GM12878 (cell line): ENCODE results near the gene RHOT1. TPM values are rescaled to one million over a fixed set of nuclear protein-coding genes. Genes with fewer than 3 reads are reported as not detected.
A peak's percentile ranks its signal among the peaks of the same experiment; 100 is the strongest.
"Not testable (repeated sequence)": the region's sequence is repeated elsewhere in the genome, so short reads cannot be mapped to it uniquely, and the experiment has no call there.

Experiments
- ATAC-seq: fragments of 200-7000 bp; cut with Tn5 transposase; 3 replicates; pipeline ENCODE4 v1.9.1; 2020; ENCODE audit warnings: mild to moderate bottlenecking, moderate library complexity
- BruUV-seq: library from RNA; stranded (reverse); fragments of 400-500 nt; replicated peaks from 2 replicates; lab custom pipeline; 2021; lab: Mats Ljungman, UMichigan
- CTCF ChIA-PET: fragments of 300-600 bp; sonication (Branson Sonifier 250); formaldehyde crosslinking; extraction: SDS; loops from one replicate; lab custom pipeline; 2021; ENCODE audit warnings: inconsistent platforms; lab: Yijun Ruan, JAX
- POLR2A ChIA-PET: fragments of 350-600 bp; formaldehyde crosslinking; extraction: SDS; loops from one replicate; lab custom pipeline; 2021; ENCODE audit warnings: inconsistent platforms; lab: Charles Lee
- RAD21 ChIA-PET: fragments of 300-600 bp; sonication (Branson Sonifier 250); formaldehyde crosslinking; loops from one replicate; lab custom pipeline; 2023; ENCODE audit warnings: antibody characterized with exemption; ENCODE audit not compliant: unreplicated experiment; lab: Charles Lee
- SMC1A ChIA-PET: fragments of 300-600 bp; sonication (Branson Sonifier 250); formaldehyde crosslinking; loops from one replicate; lab custom pipeline; 2023; ENCODE audit not compliant: unreplicated experiment, uncharacterized antibody; lab: Charles Lee
- DNase-seq: peaks from one replicate; pipeline ENCODE4 v3.0.0-alpha.2; 2011; ENCODE audit warnings: low read depth, low spot score
- FAIRE-seq: peaks from 3 replicates; lab custom pipeline; 2011; peaks lifted over from hg19 to GRCh38; lab: Jason Lieb, UNC
- H2AFZ ChIP-seq: 2 replicates; pipeline ENCODE4 v1.6.0; 2011; ENCODE audit warnings: low read depth, low read length, control low read depth; ENCODE audit not compliant: control insufficient read depth
- H3K27ac ChIP-seq: 2 replicates; pipeline ENCODE4 v1.5.1; 2011; ENCODE audit warnings: control low read depth; ENCODE audit not compliant: control insufficient read depth, insufficient read depth
- H3K27me3 ChIP-seq, 2 experiments: replicated peaks in 1 of 2; 2 replicates each; pipeline versions ENCODE4 v1.6.0 to v1.6.1; 2011; ENCODE audit warnings: low read length in 1 of 2; ENCODE audit not compliant: control insufficient read depth in 2 of 2, insufficient read depth in 2 of 2
- H3K36me3 ChIP-seq, 2 experiments: 2 replicates each; pipeline ENCODE4 v1.5.1; 2011; ENCODE audit warnings: low read length in 1 of 2; ENCODE audit not compliant: control insufficient read depth in 2 of 2, insufficient read depth in 2 of 2
- H3K4me1 ChIP-seq: 2 replicates; pipeline ENCODE4 v1.6.1; 2011; ENCODE audit warnings: mild to moderate bottlenecking, low read length, moderate library complexity, mixed read lengths; ENCODE audit not compliant: control insufficient read depth, insufficient read depth
- H3K4me2 ChIP-seq: 2 replicates; pipeline ENCODE4 v1.6.0; 2011; ENCODE audit warnings: control low read depth; ENCODE audit not compliant: control insufficient read depth, insufficient read depth
- H3K4me3 ChIP-seq: fragments of 200-600 bp; sonication (generic); 2 replicates; pipeline ENCODE4 v1.5.1; 2016
- H3K79me2 ChIP-seq: 2 replicates; pipeline ENCODE4 v1.6.0; 2011; ENCODE audit warnings: low read length; ENCODE audit not compliant: control insufficient read depth, insufficient read depth
- H3K9ac ChIP-seq: 2 replicates; pipeline ENCODE4 v1.8.0; 2011; ENCODE audit warnings: low read length, control low read depth, mixed read lengths; ENCODE audit not compliant: control insufficient read depth, insufficient read depth
- H3K9me3 ChIP-seq: replicated peaks from 3 replicates; pipeline ENCODE4 v1.5.1; 2011; ENCODE audit warnings: mild to moderate bottlenecking, low read length; ENCODE audit not compliant: control insufficient read depth, insufficient read depth
- H4K20me1 ChIP-seq: 2 replicates; pipeline ENCODE4 v1.6.0; 2011; ENCODE audit not compliant: control insufficient read depth, insufficient read depth
- CBX5 ChIP-seq: sonication (generic); IDR thresholded peaks from 2 replicates; pipeline ENCODE4 v1.6.1; 2016; ENCODE audit warnings: low read depth, moderate library complexity, mild to moderate bottlenecking, inconsistent platforms
- CTCF ChIP-seq, 3 experiments: IDR thresholded peaks in 2 of 3; conservative IDR thresholded peaks in 1 of 3; 2 replicates each; pipeline ENCODE4 v1.5.1; 2011; ENCODE audit warnings: low read depth in 3 of 3, low read length in 3 of 3, mild to moderate bottlenecking in 3 of 3, control low read depth in 2 of 3, moderate library complexity in 2 of 3, inconsistent platforms in 1 of 3, mixed read lengths in 1 of 3; ENCODE audit not compliant: control insufficient read depth in 2 of 3, insufficient read depth in 1 of 3; ENCODE audit errors: extremely low read depth in 1 of 3
- MLLT1 ChIP-seq: fragments of 450-650 bp; IDR thresholded peaks from 2 replicates; pipeline ENCODE4 v1.6.1; 2016; ENCODE audit warnings: mild to moderate bottlenecking
- RAD21 ChIP-seq: IDR thresholded peaks from 2 replicates; pipeline ENCODE4 v1.6.1; 2011; ENCODE audit warnings: mild to moderate bottlenecking, low read depth, low read length, moderate library complexity; ENCODE audit not compliant: insufficient read depth
- SMARCA5 ChIP-seq: fragments of 450-650 bp; IDR thresholded peaks from 2 replicates; pipeline ENCODE4 v1.6.1; 2017; ENCODE audit warnings: mild to moderate bottlenecking
- ZBTB33 ChIP-seq: fragments of 450-650 bp; IDR thresholded peaks from 2 replicates; pipeline ENCODE4 v1.6.1; 2017; ENCODE audit warnings: mild to moderate bottlenecking
- WGBS: methylation state at CpG from one replicate; pipeline ENCODE4 v1.1.6; 2016; ENCODE audit warnings: low lambda C conversion rate; ENCODE audit not compliant: insufficient replicate concordance, insufficient coverage; ENCODE audit errors: missing lambda C conversion rate; 5-methylcytosine and 5-hydroxymethylcytosine counted together
- in situ Hi-C: fragments of 300-500 bp; cut with MboI; formaldehyde crosslinking; loops from 9 replicates; pipeline ENCODE4 v1.14.3; 2018; ENCODE audit warnings: mixed read lengths
- intact Hi-C: fragments of 100-400 bp; cut with micrococcal nuclease; formaldehyde crosslinking; loops from one replicate; pipeline ENCODE4 v1.14.2; 2022; ENCODE audit not compliant: unreplicated experiment
- polyA plus RNA-seq, 11 experiments: library from polyadenylated mRNA; depleted of rRNA in 4 of 11; unstranded in 6 of 11; stranded (reverse) in 5 of 11; fragments of >200 nt; fragmentation: Nextera tagmentation in 4 of 11; fragmentation: Illumina TruSeq in 1 of 11; extraction: Ambion mirVana in 4 of 11; extraction: Trizol in 1 of 11; gene quantifications; 1 replicate in 1 of 11; 2 replicates in 10 of 11; pipeline versions ENCODE4 v1.2.1 to v1.2.3, GENCODE V29; 2011 to 2016; ENCODE audit warnings: inconsistent platforms in 2 of 11, missing spikeins in 2 of 11, low read depth in 1 of 11
- total RNA-seq, 4 experiments: library from RNA; depleted of rRNA in 3 of 4; stranded (reverse); fragments of >200 nt in 3 of 4; fragmentation: Illumina TruSeq in 1 of 4; extraction: Trizol in 1 of 4; gene quantifications; 2 replicates each; pipeline versions ENCODE4 v1.2.1 to v1.2.3, GENCODE V29; 2013 to 2021

Gene RHOT1
- total and polyA plus RNA-seq, 10 of the 15 experiments (the other 5 are each of a cell fraction or from before 2014, with no cell fraction given), result 13.3 to 68.2 (median 22.8) TPM

- H3K9me3 ChIP-seq, H2AFZ ChIP-seq, BruUV-seq, DNase-seq, H3K4me3 ChIP-seq, in situ Hi-C loops, ATAC-seq, H3K27me3 ChIP-seq, H3K9ac ChIP-seq, H3K36me3 ChIP-seq, H3K27ac ChIP-seq, H3K79me2 ChIP-seq, FAIRE-seq, H4K20me1 ChIP-seq, H3K4me2 ChIP-seq, H3K4me1 ChIP-seq, POLR2A ChIA-PET: not testable (repeated sequence)
- intact Hi-C loops, result loop anchor here (5.0 to 10.0 kb wide), 2 partner anchors 68 to 231 kb away; partner anchors contain the start of gene UTP6
- 58% methylated on average over 14 of the region's 14 CpGs for WGBS
- peak; percentile 22; the same call in 1 of the 2 replicates for TF ChIP-seq RAD21
- TF ChIP-seq ZBTB33, result peak; percentile 99
- 0 out of 2 replicates have a peak, but pooled peaks have one; percentile 17 for TF ChIP-seq SMARCA5
- TF ChIP-seq CTCF (IDR thresholded peaks at IDR 0.05 in 2 of 3, conservative IDR thresholded peaks at IDR 0.05 in 1 of 3; ENCODE audit: control insufficient read depth in 2 of 3, extremely low read depth in 1 of 3, insufficient read depth in 1 of 3, low read depth in 3 of 3, low read length in 3 of 3), result peak in 1 of 3 experiments; percentile 12; a peak in 1 of 6 replicates
- TF ChIP-seq MLLT1, result peak; percentile 72
- 0 out of 2 replicates have a peak, but pooled peaks have one; percentile 31 for TF ChIP-seq CBX5
- ChIA-PET CTCF (interaction anchor here (0.8 to 7.7 kb wide), 9 partner anchors 9 to 128 kb away, joined by 3 to 84 read pairs (median 3); partner anchors contain the start of gene LRRC37B), RAD21 (interaction anchor here (1.3 kb wide), 1 partner anchor 8 kb away, joined by 3 read pairs; no protein-coding TSS in a partner anchor), SMC1A (interaction anchor here (0.6 to 2.1 kb wide), 5 partner anchors 8 to 265 kb away, joined by 3 to 11 read pairs (median 4); no protein-coding TSS in a partner anchor)
These were observed 6.7 kb upstream of the RHOT1 start for GRCh38 chr17:32135497-32136117.
